GM12878 (cell line): ENCODE measurements around the gene SLC25A43. TPM values are rescaled to one million over a fixed set of nuclear protein-coding genes. Genes with fewer than 3 reads are reported as not detected.

ENCODE experiments used
- ATAC-seq: fragments of 200-7000 bp; cut with Tn5 transposase; 3 replicates; pipeline ENCODE4 v1.9.1; 2020; ENCODE audit warnings: mild to moderate bottlenecking, moderate library complexity
- BruUV-seq: library from RNA; stranded (reverse); fragments of 400-500 nt; replicated peaks from 2 replicates; lab custom pipeline; 2021; lab: Mats Ljungman, UMichigan
- CTCF ChIA-PET: fragments of 300-600 bp; sonication (Branson Sonifier 250); formaldehyde crosslinking; extraction: SDS; loops from one replicate; lab custom pipeline; 2021; ENCODE audit warnings: inconsistent platforms; lab: Yijun Ruan, JAX
- POLR2A ChIA-PET: fragments of 350-600 bp; formaldehyde crosslinking; extraction: SDS; loops from one replicate; lab custom pipeline; 2021; ENCODE audit warnings: inconsistent platforms; lab: Charles Lee
- RAD21 ChIA-PET: fragments of 300-600 bp; sonication (Branson Sonifier 250); formaldehyde crosslinking; loops from one replicate; lab custom pipeline; 2023; ENCODE audit warnings: antibody characterized with exemption; ENCODE audit not compliant: unreplicated experiment; lab: Charles Lee
- SMC1A ChIA-PET: fragments of 300-600 bp; sonication (Branson Sonifier 250); formaldehyde crosslinking; loops from one replicate; lab custom pipeline; 2023; ENCODE audit not compliant: unreplicated experiment, uncharacterized antibody; lab: Charles Lee
- DNase-seq: peaks from one replicate; pipeline ENCODE4 v3.0.0-alpha.2; 2011; ENCODE audit warnings: low read depth, low spot score
- FAIRE-seq: peaks from 3 replicates; lab custom pipeline; 2011; peaks lifted over from hg19 to GRCh38; lab: Jason Lieb, UNC
- H2AFZ ChIP-seq: 2 replicates; pipeline ENCODE4 v1.6.0; 2011; ENCODE audit warnings: low read depth, low read length, control low read depth; ENCODE audit not compliant: control insufficient read depth
- H3K27ac ChIP-seq: 2 replicates; pipeline ENCODE4 v1.5.1; 2011; ENCODE audit warnings: control low read depth; ENCODE audit not compliant: control insufficient read depth, insufficient read depth
- H3K27me3 ChIP-seq, 2 experiments: replicated peaks in 1 of 2; 2 replicates each; pipeline versions ENCODE4 v1.6.0 to v1.6.1; 2011; ENCODE audit warnings: low read length in 1 of 2; ENCODE audit not compliant: control insufficient read depth in 2 of 2, insufficient read depth in 2 of 2
- H3K36me3 ChIP-seq, 2 experiments: 2 replicates each; pipeline ENCODE4 v1.5.1; 2011; ENCODE audit warnings: low read length in 1 of 2; ENCODE audit not compliant: control insufficient read depth in 2 of 2, insufficient read depth in 2 of 2
- H3K4me1 ChIP-seq: 2 replicates; pipeline ENCODE4 v1.6.1; 2011; ENCODE audit warnings: mild to moderate bottlenecking, low read length, moderate library complexity, mixed read lengths; ENCODE audit not compliant: control insufficient read depth, insufficient read depth
- H3K4me2 ChIP-seq: 2 replicates; pipeline ENCODE4 v1.6.0; 2011; ENCODE audit warnings: control low read depth; ENCODE audit not compliant: control insufficient read depth, insufficient read depth
- H3K4me3 ChIP-seq: fragments of 200-600 bp; sonication (generic); 2 replicates; pipeline ENCODE4 v1.5.1; 2016
- H3K79me2 ChIP-seq: 2 replicates; pipeline ENCODE4 v1.6.0; 2011; ENCODE audit warnings: low read length; ENCODE audit not compliant: control insufficient read depth, insufficient read depth
- H3K9ac ChIP-seq: 2 replicates; pipeline ENCODE4 v1.8.0; 2011; ENCODE audit warnings: low read length, control low read depth, mixed read lengths; ENCODE audit not compliant: control insufficient read depth, insufficient read depth
- H3K9me3 ChIP-seq: replicated peaks from 3 replicates; pipeline ENCODE4 v1.5.1; 2011; ENCODE audit warnings: mild to moderate bottlenecking, low read length; ENCODE audit not compliant: control insufficient read depth, insufficient read depth
- H4K20me1 ChIP-seq: 2 replicates; pipeline ENCODE4 v1.6.0; 2011; ENCODE audit not compliant: control insufficient read depth, insufficient read depth
- BCLAF1 ChIP-seq: fragments of 450-650 bp; IDR thresholded peaks from 2 replicates; pipeline ENCODE4 v1.6.1; 2017; ENCODE audit warnings: antibody characterized with exemption, mild to moderate bottlenecking, moderate library complexity
- BHLHE40 ChIP-seq, 2 experiments: fragments of 450-650 bp in 1 of 2; IDR thresholded peaks; 2 replicates each; pipeline ENCODE4 v1.6.1; 2011 to 2017; ENCODE audit warnings: low read depth in 2 of 2, borderline replicate concordance in 1 of 2, improper control_type of control experiment in 1 of 2, low read length in 1 of 2, mild to moderate bottlenecking in 1 of 2
- CEBPZ ChIP-seq: fragments of 150-350 bp; IDR thresholded peaks from 2 replicates; pipeline ENCODE4 v1.6.1; 2016; ENCODE audit warnings: low read depth, low read length
- JUNB ChIP-seq: IDR thresholded peaks from 2 replicates; pipeline ENCODE4 v1.6.1; 2016; ENCODE audit warnings: antibody characterized with exemption, mild to moderate bottlenecking
- MAX ChIP-seq: IDR thresholded peaks from 2 replicates; pipeline ENCODE4 v1.6.1; 2012; ENCODE audit warnings: low read depth, low read length, improper control_type of control experiment
- MTA3 ChIP-seq: IDR thresholded peaks from 2 replicates; pipeline ENCODE4 v1.6.1; 2012; ENCODE audit warnings: low read length, inconsistent platforms, borderline replicate concordance
- POU2F2 ChIP-seq: IDR thresholded peaks from 3 replicates; pipeline ENCODE4 v1.6.1; 2011; ENCODE audit warnings: low read depth, mild to moderate bottlenecking, low read length, borderline replicate concordance
- RAD51 ChIP-seq: fragments of 450-650 bp; IDR thresholded peaks from 2 replicates; pipeline ENCODE4 v1.6.1; 2016; ENCODE audit warnings: moderate library complexity, mild to moderate bottlenecking, inconsistent platforms
- WGBS: methylation state at CpG from one replicate; pipeline ENCODE4 v1.1.6; 2016; ENCODE audit warnings: low lambda C conversion rate; ENCODE audit not compliant: insufficient replicate concordance, insufficient coverage; ENCODE audit errors: missing lambda C conversion rate; 5-methylcytosine and 5-hydroxymethylcytosine counted together
- in situ Hi-C: fragments of 300-500 bp; cut with MboI; formaldehyde crosslinking; loops from 9 replicates; pipeline ENCODE4 v1.14.3; 2018; ENCODE audit warnings: mixed read lengths
- intact Hi-C: fragments of 100-400 bp; cut with micrococcal nuclease; formaldehyde crosslinking; loops from one replicate; pipeline ENCODE4 v1.14.2; 2022; ENCODE audit not compliant: unreplicated experiment
- polyA plus RNA-seq, 11 experiments: library from polyadenylated mRNA; depleted of rRNA in 4 of 11; unstranded in 6 of 11; stranded (reverse) in 5 of 11; fragments of >200 nt; fragmentation: Nextera tagmentation in 4 of 11; fragmentation: Illumina TruSeq in 1 of 11; extraction: Ambion mirVana in 4 of 11; extraction: Trizol in 1 of 11; gene quantifications; 1 replicate in 1 of 11; 2 replicates in 10 of 11; pipeline versions ENCODE4 v1.2.1 to v1.2.3, GENCODE V29; 2011 to 2016; ENCODE audit warnings: inconsistent platforms in 2 of 11, missing spikeins in 2 of 11, low read depth in 1 of 11
- total RNA-seq, 4 experiments: library from RNA; depleted of rRNA in 3 of 4; stranded (reverse); fragments of >200 nt in 3 of 4; fragmentation: Illumina TruSeq in 1 of 4; extraction: Trizol in 1 of 4; gene quantifications; 2 replicates each; pipeline versions ENCODE4 v1.2.1 to v1.2.3, GENCODE V29; 2013 to 2021

The SLC25A43 gene
- total and polyA plus RNA-seq, 10 of the 15 experiments (the other 5 are each of a cell fraction or from before 2014, with no cell fraction given): 2.5 to 13.5 (median 6.8) TPM

GRCh38 chrX:119389871-119390501 lies 9.2 kb upstream of the SLC25A43 start:
- no peak overlapping the region for H3K27ac ChIP-seq
- SMC1A ChIA-PET: interaction anchor here (1.0 kb wide), 1 partner anchor 122 kb away, joined by 3 read pairs; no protein-coding TSS in a partner anchor
- no peak overlapping the region for H3K4me3 ChIP-seq
- no peaks in the 10 kb centered on the region for H4K20me1 ChIP-seq
- H3K9me3 ChIP-seq: no peaks in the 10 kb centered on the region
- no peak for FAIRE-seq
- POLR2A ChIA-PET: interaction anchor here (0.6 to 1.3 kb wide), 2 partner anchors 10 to 395 kb away, joined by 3 read pairs; no protein-coding TSS in a partner anchor
- BruUV-seq: no TSS peak
- RAD21 ChIA-PET: no interaction called here
- no peak overlapping the region for H3K4me2 ChIP-seq
- ATAC-seq: no peak
- WGBS: 31% methylated on average over 7 of the region's 7 CpGs
- H3K36me3 ChIP-seq: no peaks in the 10 kb centered on the region
- CTCF ChIA-PET: interaction anchor here (1.5 kb wide), 1 partner anchor 121 kb away, joined by 4 read pairs; no protein-coding TSS in a partner anchor
- DNase-seq: no peak
- intact Hi-C loops: no loop called here
- no peaks in the 10 kb centered on the region for H3K27me3 ChIP-seq
- no peak overlapping the region for H2AFZ ChIP-seq
- H3K79me2 ChIP-seq: no peaks in the 10 kb centered on the region
- no peak overlapping the region for H3K9ac ChIP-seq
- no peak for TF ChIP-seq JUNB
- TF ChIP-seq POU2F2: no peak
- TF ChIP-seq BHLHE40 (IDR thresholded peaks at IDR 0.05; ENCODE audit: borderline replicate concordance in 1 of 2, low read depth in 2 of 2, low read length in 1 of 2): no peak
- TF ChIP-seq MTA3: no peak
- TF ChIP-seq RAD51: no peak
- no peak for TF ChIP-seq CEBPZ
- TF ChIP-seq MAX: no peak
- TF ChIP-seq BCLAF1: no peak
- H3K4me1 ChIP-seq: no peaks in the 10 kb centered on the region
- in situ Hi-C loops: no loop called here
